Activated CD8-positive, alpha-beta T cell treated with anti-CD3 and anti-CD28 coated beads, Interleukin-2, amount 10 ng/mL, durations not matched to agents 7 days and 5 days (primary cell): ENCODE data around the gene GFOD2. TPM values are rescaled to one million over a fixed set of nuclear protein-coding genes. Genes with fewer than 3 reads are reported as not detected.

Source experiments
- ATAC-seq: fragments of 150-1000 bp; cut with Tn5 transposase; one replicate; pipeline ENCODE4 v1.10.0; 2021; ENCODE audit warnings: moderate library complexity
- CTCF ChIA-PET: fragments of 350-600 bp; sonication (Branson Sonifier 250); formaldehyde crosslinking; loops from one replicate; lab custom pipeline; 2021; ENCODE audit warnings: antibody characterized with exemption; lab: Charles Lee
- POLR2A ChIA-PET: fragments of 350-600 bp; sonication (Branson Sonifier 250); formaldehyde crosslinking; loops from one replicate; lab custom pipeline; 2021; ENCODE audit warnings: antibody characterized with exemption; lab: Charles Lee
- DNase-seq: peaks from one replicate; pipeline ENCODE4 v3.0.0-alpha.2; 2020
- H3K27ac Mint-ChIP-seq: one replicate; pipeline ENCODE4 v1.8.0; 2021; ENCODE audit warnings: mild to moderate bottlenecking, mixed read lengths
- H3K27me3 Mint-ChIP-seq: one replicate; pipeline ENCODE4 v1.8.0; 2021; ENCODE audit warnings: low read depth, mixed read lengths
- H3K36me3 Mint-ChIP-seq: one replicate; pipeline ENCODE4 v1.8.0; 2021; ENCODE audit warnings: low read depth, mixed read lengths
- H3K4me1 Mint-ChIP-seq: one replicate; pipeline ENCODE4 v1.8.0; 2021; ENCODE audit warnings: low read depth, mixed read lengths
- H3K4me3 Mint-ChIP-seq: one replicate; pipeline ENCODE4 v1.8.0; 2021; ENCODE audit warnings: mild to moderate bottlenecking, mixed read lengths
- H3K9me3 Mint-ChIP-seq: one replicate; pipeline ENCODE4 v1.8.0; 2022; ENCODE audit warnings: mixed read lengths; ENCODE audit not compliant: insufficient read depth
- total RNA-seq, 2 experiments: library from RNA; stranded (reverse); gene quantifications; one replicate each; pipeline ENCODE4 v1.2.3, GENCODE V29; 2021

GFOD2 gene
- total RNA-seq, 2 experiments from 2014 or later = 12.5 to 14.0 TPM

DNA sequence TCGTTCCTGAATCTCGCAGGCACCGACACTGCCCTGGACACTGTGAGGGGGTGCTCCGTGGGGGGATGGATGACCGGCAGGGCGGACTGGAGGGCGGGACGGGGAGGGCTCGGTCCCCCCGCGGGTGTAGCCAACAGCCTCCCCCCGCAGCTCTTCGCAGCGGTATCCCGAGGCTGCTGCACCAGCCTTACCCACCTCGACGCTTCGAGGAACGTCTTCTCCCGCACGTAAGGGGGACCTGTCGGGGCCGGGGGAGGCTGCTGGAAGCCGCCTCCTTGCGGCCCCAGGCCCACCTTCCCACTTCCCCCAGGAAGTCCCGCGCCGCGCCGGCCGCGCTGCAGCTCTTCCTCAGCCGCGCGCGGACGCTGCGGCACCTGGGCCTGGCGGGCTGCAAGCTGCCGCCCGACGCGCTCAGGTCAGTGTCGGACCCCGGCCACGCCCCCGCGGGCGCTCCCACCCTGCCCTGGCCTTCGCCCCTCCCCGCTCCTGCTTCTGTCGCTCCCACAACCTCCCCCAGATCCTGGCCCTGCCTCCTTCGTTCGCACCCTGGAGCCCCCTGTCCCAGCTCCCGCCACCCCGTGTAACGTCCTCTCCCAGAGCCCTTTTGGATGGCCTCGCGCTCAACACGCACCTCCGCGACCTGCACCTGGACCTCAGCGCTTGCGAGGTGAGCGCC lies 70.9 kb downstream of the GFOD2 start:
- POLR2A ChIA-PET = interaction anchor here (0.5 to 7.9 kb wide), 2 partner anchors 11 to 374 kb away, joined by 3 to 71 read pairs; partner anchors contain the start of genes ACD and PARD6A
- Mint-ChIP-seq H3K9me3 (no peaks in the 10 kb centered on the region), H3K36me3 (peaks cover 47% of the 10 kb centered on the region), H3K27me3 (no peaks in the 10 kb centered on the region), H3K4me3 (no peak overlapping the region), H3K4me1 (peaks cover 27% of the 10 kb centered on the region), H3K27ac (no peak overlapping the region)
- no peak for ATAC-seq
- DNase-seq = no peak
- CTCF ChIA-PET = interaction anchor here (1.2 to 7.4 kb wide), 2 partner anchors 86 to 101 kb away, joined by 4 to 123 read pairs; partner anchors contain the start of gene CTCF

DNA sequence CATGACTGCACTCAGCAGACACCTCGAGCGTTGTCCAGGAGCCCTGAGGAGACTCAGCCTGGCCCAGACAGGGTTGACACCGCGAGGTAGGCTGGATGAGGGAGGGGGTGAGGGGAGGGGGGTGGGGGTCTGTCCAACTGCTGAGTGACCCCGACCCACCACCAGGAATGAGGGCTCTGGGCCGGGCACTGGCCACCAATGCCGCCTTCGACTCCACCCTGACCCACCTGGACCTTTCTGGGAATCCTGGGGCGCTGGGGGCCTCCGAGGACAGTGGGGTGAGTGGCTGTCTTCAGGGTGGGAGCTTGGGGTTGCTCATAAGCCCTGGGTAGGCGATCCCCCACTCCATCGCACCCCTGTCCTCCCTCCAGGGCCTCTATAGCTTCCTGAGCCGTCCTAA lies 71.4 kb downstream of the GFOD2 start:
- Mint-ChIP-seq H3K9me3 (no peaks in the 10 kb centered on the region), H3K36me3 (peaks cover 47% of the 10 kb centered on the region), H3K27ac (no peak overlapping the region), H3K4me1 (peaks cover 27% of the 10 kb centered on the region), H3K4me3 (no peak overlapping the region), H3K27me3 (no peaks in the 10 kb centered on the region)
- ChIA-PET CTCF (interaction anchor here (7.4 to 10.1 kb wide), 2 partner anchors 85 to 102 kb away, joined by 123 to 245 read pairs; partner anchors contain the start of gene CTCF), POLR2A (interaction anchor here (0.5 to 7.9 kb wide), 2 partner anchors 11 to 374 kb away, joined by 3 to 71 read pairs; partner anchors contain the start of genes ACD and PARD6A)
- ATAC-seq = no peak
- no peak for DNase-seq

DNA sequence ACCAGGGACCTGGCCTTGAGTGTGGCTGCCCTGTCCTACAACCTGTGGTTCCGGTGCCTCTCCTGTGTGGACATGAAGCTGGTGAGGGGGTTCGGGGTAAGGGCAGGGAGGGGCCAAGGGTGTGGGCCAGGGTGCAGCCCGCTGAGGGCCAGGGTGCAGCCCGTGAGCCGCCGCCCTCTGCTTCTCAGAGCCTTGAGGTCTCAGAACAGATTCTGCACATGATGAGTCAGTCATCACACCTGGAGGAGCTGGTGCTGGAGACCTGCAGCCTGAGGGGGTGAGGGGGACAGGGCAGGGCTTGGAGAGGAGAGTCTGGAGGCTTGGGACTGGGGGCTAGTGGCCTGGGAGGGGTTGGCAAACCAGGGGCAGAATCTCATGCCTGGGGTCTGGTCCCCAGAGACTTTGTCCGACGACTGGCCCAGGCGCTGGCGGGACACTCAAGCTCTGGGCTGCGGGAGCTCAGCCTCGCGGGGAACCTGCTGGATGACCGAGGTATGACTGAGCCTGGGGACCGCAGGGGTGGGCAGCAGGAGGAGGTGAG lies 71.9 kb downstream of the GFOD2 start:
- H3K4me3 Mint-ChIP-seq = no peak overlapping the region
- CTCF ChIA-PET = interaction anchor here (7.4 to 10.1 kb wide), 3 partner anchors 85 to 126 kb away, joined by 123 to 245 read pairs (median 129); partner anchors contain the start of gene CTCF
- no peaks in the 10 kb centered on the region for H3K9me3 Mint-ChIP-seq
- no peak for ATAC-seq
- H3K4me1 Mint-ChIP-seq = peaks cover 27% of the 10 kb centered on the region
- no peaks in the 10 kb centered on the region for H3K27me3 Mint-ChIP-seq
- H3K36me3 Mint-ChIP-seq = peaks cover 44% of the 10 kb centered on the region
- H3K27ac Mint-ChIP-seq = peak overlapping the region; percentile 30
- no peak for DNase-seq
- POLR2A ChIA-PET = interaction anchor here (7.9 kb wide), 1 partner anchor 12 kb away, joined by 71 read pairs; the partner anchor contains the start of genes ACD and PARD6A

- CTCF ChIA-PET = interaction anchor here (0.6 to 10.1 kb wide), 32 partner anchors 12 to 291 kb away, joined by 3 to 245 read pairs (median 7); partner anchors contain the start of genes ACD, ATP6V0D1, C16orf86 and CTCF
- Mint-ChIP-seq H3K27me3 (no peaks in the 10 kb centered on the region), H3K9me3 (no peaks in the 10 kb centered on the region), H3K4me1 (peaks cover 24% of the 10 kb centered on the region), H3K27ac (peak overlapping the region; percentile 97), H3K4me3 (peak overlapping the region; percentile 90), H3K36me3 (peaks cover 29% of the 10 kb centered on the region)
- DNase-seq (peak; percentile 49), ATAC-seq (no peak)
- POLR2A ChIA-PET = interaction anchor here (0.5 to 7.9 kb wide), 13 partner anchors 12 to 264 kb away, joined by 3 to 71 read pairs (median 4); partner anchors contain the start of genes ACD, ATP6V0D1, CTCF and PARD6A
Observed at GRCh38 chr16:67645397-67646121, 73.6 kb downstream of the GFOD2 start.

- H3K4me1 Mint-ChIP-seq = peaks cover 24% of the 10 kb centered on the region
- POLR2A ChIA-PET = interaction anchor here (3.2 to 7.9 kb wide), 4 partner anchors 15 to 123 kb away, joined by 10 to 71 read pairs (median 52); partner anchors contain the start of genes ACD, CTCF and PARD6A
- CTCF ChIA-PET = interaction anchor here (0.5 to 10.1 kb wide), 23 partner anchors 11 to 190 kb away, joined by 3 to 245 read pairs (median 8); partner anchors contain the start of genes ACD, ATP6V0D1, C16orf86 and CTCF
- no peak for DNase-seq
- ATAC-seq = no peak
- no peaks in the 10 kb centered on the region for H3K9me3 Mint-ChIP-seq
- H3K27ac Mint-ChIP-seq = peak overlapping the region; percentile 84
- no peaks in the 10 kb centered on the region for H3K27me3 Mint-ChIP-seq
- H3K4me3 Mint-ChIP-seq = peak overlapping the region; percentile 71
- H3K36me3 Mint-ChIP-seq = peaks cover 25% of the 10 kb centered on the region
Observed at GRCh38 chr16:67644038-67644437, 75.1 kb downstream of the GFOD2 start.

DNA sequence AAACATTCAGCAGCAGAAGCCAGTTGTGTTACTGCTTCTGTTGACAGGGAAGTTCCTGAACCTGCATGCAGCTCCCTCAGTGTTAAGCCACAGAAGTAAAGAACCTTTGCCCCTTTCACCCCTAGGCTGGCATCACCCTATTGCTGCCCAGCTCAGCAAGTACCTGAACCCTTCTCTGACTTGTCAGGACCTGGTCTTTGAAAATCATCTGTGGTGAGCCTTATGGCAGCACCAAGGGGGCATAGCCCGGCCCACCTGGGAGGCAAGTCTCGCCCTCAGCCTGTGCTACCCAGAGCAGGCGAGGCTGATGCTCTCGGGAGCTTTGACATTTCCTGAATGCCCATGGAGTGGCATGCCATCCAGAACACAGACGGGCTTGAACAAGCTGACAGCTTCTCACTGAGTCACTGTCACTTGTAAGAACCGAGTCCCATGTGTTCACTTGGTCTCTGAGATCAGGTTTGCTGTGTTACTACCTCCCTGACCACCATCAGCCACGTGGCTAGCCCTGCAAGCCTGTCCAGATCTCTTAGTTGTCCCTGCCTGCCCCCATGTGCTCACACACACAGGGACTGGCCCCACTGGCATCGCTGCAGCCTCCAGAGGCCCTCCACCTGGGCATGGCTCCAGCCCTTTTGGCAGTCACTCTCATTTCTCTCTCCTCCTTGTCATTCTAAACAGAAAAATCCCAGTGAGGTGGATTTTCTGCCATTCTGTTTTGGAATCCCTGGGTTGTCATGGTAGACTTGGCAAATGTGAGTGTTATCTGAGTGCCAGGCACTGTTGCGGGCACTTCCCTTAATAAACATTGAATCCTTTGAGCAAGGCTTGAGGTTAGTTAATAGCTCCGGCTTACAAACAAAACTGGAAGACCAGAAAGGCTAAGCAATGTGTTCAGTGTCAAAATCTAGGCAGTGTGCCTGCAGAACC lies 77.1 kb downstream of the GFOD2 start:
- CTCF ChIA-PET = interaction anchor here (3.9 to 10.1 kb wide), 4 partner anchors 9 to 121 kb away, joined by 29 to 245 read pairs (median 126); partner anchors contain the start of gene CTCF
- POLR2A ChIA-PET = interaction anchor here (1.2 to 4.5 kb wide), 2 partner anchors 79 to 94 kb away, joined by 3 to 51 read pairs; partner anchors contain the start of gene CTCF
- Mint-ChIP-seq H3K4me3 (no peak overlapping the region), H3K27me3 (no peaks in the 10 kb centered on the region), H3K9me3 (no peaks in the 10 kb centered on the region), H3K4me1 (peaks cover 19% of the 10 kb centered on the region), H3K27ac (no peak overlapping the region), H3K36me3 (peaks cover 28% of the 10 kb centered on the region)
- ATAC-seq = no peak
- DNase-seq = no peak

GRCh38 chr16:67637625-67638024 lies 81.5 kb downstream of the GFOD2 start:
- ATAC-seq = no peak
- Mint-ChIP-seq H3K27ac (no peak overlapping the region), H3K27me3 (no peaks in the 10 kb centered on the region), H3K9me3 (no peaks in the 10 kb centered on the region), H3K4me3 (no peak overlapping the region), H3K4me1 (no peaks in the 10 kb centered on the region), H3K36me3 (peaks cover 39% of the 10 kb centered on the region)
- DNase-seq = no peak
- ChIA-PET CTCF (interaction anchor here (10.1 kb wide), 1 partner anchor 92 kb away, joined by 245 read pairs; no protein-coding TSS in a partner anchor), POLR2A (no interaction called here)

GRCh38 chr16:67636713-67637112 lies 82.4 kb downstream of the GFOD2 start:
- no peak for ATAC-seq
- no peaks in the 10 kb centered on the region for H3K9me3 Mint-ChIP-seq

GRCh38 chr16:67632415-67633172 lies 86.5 kb downstream of the GFOD2 start:
- H3K27me3 Mint-ChIP-seq = no peaks in the 10 kb centered on the region
- ATAC-seq (no peak), DNase-seq (no peak)
- no peak overlapping the region for H3K27ac Mint-ChIP-seq
- no peaks in the 10 kb centered on the region for H3K4me1 Mint-ChIP-seq
- H3K9me3 Mint-ChIP-seq = no peaks in the 10 kb centered on the region
- ChIA-PET CTCF (interaction anchor here (1.4 to 4.9 kb wide), 4 partner anchors 12 to 184 kb away, joined by 4 to 29 read pairs (median 14); partner anchors contain the start of gene CARMIL2), POLR2A (interaction anchor here (1.4 kb wide), 1 partner anchor 12 kb away, joined by 3 read pairs; the partner anchor contains the start of gene CARMIL2)
- H3K4me3 Mint-ChIP-seq = no peak overlapping the region
- peaks cover 50% of the 10 kb centered on the region for H3K36me3 Mint-ChIP-seq

More at GRCh38 chr16:67636713-67637112, 82.4 kb downstream of the GFOD2 start:
- no peak for DNase-seq
- ChIA-PET CTCF (no interaction called here), POLR2A (no interaction called here)
- no peak overlapping the region for H3K27ac Mint-ChIP-seq
- H3K4me3 Mint-ChIP-seq = no peak overlapping the region
- peaks cover 46% of the 10 kb centered on the region for H3K36me3 Mint-ChIP-seq
- H3K27me3 Mint-ChIP-seq = no peaks in the 10 kb centered on the region
- H3K4me1 Mint-ChIP-seq = no peaks in the 10 kb centered on the region

- Mint-ChIP-seq H3K9me3 (no peaks in the 10 kb centered on the region), H3K27ac (peak overlapping the region; percentile 36), H3K4me1 (no peaks in the 10 kb centered on the region), H3K4me3 (no peak overlapping the region), H3K27me3 (no peaks in the 10 kb centered on the region), H3K36me3 (peaks cover 57% of the 10 kb centered on the region)
- CTCF ChIA-PET = interaction anchor here (0.7 to 3.6 kb wide), 3 partner anchors 13 to 81 kb away, joined by 3 to 13 read pairs (median 3); partner anchors contain the start of gene CARMIL2
- DNase-seq (no peak), ATAC-seq (no peak)
- POLR2A ChIA-PET = no interaction called here
Observed at GRCh38 chr16:67628216-67628615, 90.9 kb downstream of the GFOD2 start.
